OCI-LY1 (cell line): ENCODE measurements around the gene SMAD6.

Experiments
- CTCF ChIP-seq: fragments of 200-600 bp; sonication (generic), shearing (Covaris generic); IDR thresholded peaks from 2 replicates; pipeline ENCODE4 v1.5.1; 2017; ENCODE audit warnings: mild to moderate bottlenecking, antibody characterized with exemption, low read length, moderate library complexity, mixed read lengths
- EZH2 ChIP-seq: fragments of 200-600 bp; sonication (generic), shearing (Covaris generic); IDR thresholded peaks from 2 replicates; pipeline ENCODE4 v1.8.0; 2017; ENCODE audit warnings: borderline replicate concordance, mixed run types, mild to moderate bottlenecking, antibody characterized with exemption, low read length, moderate library complexity, mixed read lengths

GRCh38 chr15:66754789-66755188 lies 52.8 kb downstream of the SMAD6 start:
- TF ChIP-seq CTCF: no peak
- TF ChIP-seq EZH2: no peak
